NCI-H2081 treated with DMSO at 0.1 percent for 48 hours (cell line): ENCODE results near the gene ARHGAP31.
"Not testable (repeated sequence)": the region's sequence is repeated elsewhere in the genome, so short reads cannot be mapped to it uniquely, and the experiment has no call there.

Experiments
- DNase-seq: peaks from one replicate; lab custom pipeline; 2025; lab: John Stamatoyannopoulos, UW

ARHGAP31 gene, protein sequence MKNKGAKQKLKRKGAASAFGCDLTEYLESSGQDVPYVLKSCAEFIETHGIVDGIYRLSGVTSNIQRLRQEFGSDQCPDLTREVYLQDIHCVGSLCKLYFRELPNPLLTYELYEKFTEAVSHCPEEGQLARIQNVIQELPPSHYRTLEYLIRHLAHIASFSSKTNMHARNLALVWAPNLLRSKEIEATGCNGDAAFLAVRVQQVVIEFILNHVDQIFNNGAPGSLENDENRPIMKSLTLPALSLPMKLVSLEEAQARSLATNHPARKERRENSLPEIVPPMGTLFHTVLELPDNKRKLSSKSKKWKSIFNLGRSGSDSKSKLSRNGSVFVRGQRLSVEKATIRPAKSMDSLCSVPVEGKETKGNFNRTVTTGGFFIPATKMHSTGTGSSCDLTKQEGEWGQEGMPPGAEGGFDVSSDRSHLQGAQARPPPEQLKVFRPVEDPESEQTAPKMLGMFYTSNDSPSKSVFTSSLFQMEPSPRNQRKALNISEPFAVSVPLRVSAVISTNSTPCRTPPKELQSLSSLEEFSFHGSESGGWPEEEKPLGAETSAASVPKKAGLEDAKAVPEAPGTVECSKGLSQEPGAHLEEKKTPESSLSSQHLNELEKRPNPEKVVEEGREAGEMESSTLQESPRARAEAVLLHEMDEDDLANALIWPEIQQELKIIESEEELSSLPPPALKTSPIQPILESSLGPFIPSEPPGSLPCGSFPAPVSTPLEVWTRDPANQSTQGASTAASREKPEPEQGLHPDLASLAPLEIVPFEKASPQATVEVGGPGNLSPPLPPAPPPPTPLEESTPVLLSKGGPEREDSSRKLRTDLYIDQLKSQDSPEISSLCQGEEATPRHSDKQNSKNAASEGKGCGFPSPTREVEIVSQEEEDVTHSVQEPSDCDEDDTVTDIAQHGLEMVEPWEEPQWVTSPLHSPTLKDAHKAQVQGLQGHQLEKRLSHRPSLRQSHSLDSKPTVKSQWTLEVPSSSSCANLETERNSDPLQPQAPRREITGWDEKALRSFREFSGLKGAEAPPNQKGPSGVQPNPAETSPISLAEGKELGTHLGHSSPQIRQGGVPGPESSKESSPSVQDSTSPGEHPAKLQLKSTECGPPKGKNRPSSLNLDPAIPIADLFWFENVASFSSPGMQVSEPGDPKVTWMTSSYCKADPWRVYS (N-terminal part only)

DNA sequence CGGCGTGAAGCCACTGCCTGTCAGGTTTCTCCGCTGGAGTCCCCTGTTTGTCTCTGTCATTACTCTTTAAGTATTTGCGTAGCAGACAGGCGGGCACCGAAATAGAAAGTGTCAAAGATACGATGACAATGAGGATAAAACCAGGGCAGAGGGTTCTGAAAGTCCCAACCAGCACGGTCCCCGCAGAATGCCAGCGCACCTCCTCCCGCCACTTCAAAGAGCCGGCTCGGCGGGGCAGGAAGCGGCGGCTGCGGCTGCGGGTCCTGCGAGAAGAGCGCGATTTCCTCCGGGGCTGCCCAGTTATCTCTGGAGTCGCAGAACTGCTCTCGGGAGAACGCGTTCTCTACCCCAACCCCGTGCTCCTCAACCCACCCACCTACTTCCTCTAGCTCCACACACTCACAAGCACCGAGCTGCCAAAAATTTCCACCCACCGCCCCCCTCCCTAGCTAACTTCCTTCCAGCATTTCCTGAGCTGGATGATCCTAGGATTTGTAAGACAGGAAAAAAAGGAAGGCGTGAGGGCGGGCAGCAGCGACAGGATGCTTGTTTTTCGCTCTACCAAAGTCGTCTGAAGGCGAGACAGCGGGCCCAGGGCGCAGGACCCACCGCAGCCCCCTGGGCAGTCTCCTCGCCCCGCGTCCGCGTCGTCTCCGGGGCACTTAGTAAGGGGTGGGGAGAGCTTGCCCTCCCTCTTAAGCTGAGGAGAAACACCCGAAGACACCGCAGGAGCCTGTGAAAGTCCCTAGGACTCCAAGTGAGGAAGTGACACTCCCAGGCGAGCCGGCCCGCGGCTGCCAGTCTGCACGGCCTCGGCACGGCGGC, at the start of gene ARHGAP31:
Gene ARHGAP31 (plus strand): TSS at position 513 of the 825 bp plus-strand sequence. CDS start 522 bp downstream, outside the sequence.
- no peak for DNase-seq

DNA sequence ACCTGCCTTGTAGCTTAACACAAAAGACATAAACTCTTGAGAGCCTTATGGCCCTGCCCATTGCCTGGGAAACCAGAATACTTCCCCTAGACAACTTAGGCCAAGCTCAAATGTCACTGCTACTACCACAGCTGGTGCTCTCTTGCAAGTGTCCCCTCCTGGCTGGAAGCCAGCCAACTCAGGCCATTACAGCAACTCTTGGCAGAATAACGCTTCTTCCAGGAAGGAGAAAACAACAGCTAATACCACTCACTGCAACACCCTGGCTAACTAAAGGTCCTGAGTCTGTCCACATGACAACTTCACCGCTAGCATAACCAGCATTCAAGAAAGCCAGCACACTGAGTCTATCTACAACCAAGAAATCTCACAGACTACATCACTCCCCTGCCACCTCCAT, 48.4 kb upstream of the ARHGAP31 start:
- DNase-seq = no peak

DNA sequence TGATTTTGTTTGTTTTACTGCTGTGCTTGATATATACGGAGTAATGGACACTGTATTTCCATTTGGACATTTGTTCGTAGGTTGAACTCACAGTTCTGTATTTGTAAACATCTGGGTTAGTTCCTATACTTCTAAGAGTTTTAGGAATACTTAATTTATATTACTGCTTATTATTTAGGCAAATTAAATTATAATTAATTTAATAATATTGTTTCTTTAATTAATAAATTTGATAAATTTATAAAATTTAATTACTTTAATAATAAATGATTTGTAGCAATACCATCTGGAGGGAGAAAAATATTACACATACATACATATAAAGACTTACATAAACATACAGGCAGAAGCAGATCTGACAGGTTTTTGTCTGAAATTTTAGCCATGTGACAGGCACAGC, 39.0 kb upstream of the ARHGAP31 start:
- DNase-seq = no peak

DNA sequence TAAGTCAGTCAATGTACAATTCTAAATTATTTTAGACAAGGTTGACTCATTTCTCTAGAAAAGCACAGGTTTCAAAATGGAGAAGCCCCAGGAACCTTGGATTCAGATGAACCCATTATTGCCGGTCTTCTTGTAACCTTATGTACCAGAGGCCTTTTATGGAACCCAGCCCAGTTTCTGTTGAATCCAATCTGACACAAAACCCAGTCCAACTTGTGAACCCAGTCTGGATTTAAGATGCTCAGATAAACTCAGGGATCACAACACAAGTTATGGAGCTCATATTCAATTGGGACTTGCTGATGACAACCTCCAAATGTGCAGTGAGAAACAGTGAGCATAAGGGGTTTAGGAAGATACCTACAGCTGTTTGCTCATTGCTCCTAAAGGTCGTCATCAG, 37.1 kb upstream of the ARHGAP31 start:
- DNase-seq = no peak

DNA sequence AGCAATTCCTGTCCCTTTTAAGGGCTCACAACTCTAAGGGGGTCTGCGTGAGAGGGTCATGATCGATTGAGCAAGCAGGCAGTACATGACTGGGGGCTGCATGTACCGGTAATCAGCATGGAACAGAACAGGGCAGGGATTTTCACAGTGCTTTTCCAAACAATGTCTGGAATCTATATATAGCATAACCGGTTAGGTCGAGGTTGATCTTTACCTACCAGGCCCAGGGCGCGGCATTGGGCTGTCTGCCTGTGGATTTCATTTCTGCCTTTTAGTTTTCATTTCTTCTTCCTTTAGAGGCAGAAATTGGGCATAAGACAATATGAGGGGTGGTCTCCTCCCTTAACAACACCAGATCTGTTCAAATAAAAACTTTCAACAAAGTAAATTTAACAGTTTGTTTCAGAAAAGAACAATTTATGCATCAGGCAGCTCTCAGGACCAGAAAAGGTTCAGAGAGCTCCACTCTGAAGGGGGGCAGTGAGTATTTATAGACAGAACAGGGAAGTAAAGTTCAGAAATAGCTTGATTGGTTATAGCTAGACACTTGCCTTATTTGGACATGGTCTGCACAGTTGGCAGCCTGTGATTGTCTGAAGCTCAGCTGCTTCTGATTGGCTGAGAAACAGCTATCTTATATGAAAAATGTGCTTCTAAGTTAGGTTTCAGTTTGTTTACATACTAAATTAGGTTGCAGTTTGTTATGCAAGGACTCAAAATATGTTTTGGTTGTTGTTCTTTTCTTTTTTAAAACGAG, 36.4 kb upstream of the ARHGAP31 start:
- DNase-seq = no peak

DNA sequence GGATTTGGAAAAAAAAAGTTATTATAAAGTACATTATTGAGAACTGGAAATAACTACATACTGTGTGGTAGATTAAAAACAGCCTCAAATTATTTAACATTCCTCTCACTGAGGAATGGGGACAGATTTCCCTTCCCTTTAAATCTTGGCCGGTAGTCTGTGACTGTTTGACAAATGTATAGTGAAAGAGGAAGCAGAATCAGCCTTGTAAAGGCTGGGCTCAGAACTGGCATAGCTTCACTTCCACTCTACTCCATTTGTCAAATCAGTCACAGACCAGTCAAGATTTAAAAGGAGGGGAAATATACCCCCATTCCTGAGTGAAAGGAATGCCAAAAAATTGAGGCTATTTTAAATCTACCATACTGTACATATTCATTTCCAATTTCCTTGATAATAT, 35.3 kb upstream of the ARHGAP31 start:
- DNase-seq = no peak

DNA sequence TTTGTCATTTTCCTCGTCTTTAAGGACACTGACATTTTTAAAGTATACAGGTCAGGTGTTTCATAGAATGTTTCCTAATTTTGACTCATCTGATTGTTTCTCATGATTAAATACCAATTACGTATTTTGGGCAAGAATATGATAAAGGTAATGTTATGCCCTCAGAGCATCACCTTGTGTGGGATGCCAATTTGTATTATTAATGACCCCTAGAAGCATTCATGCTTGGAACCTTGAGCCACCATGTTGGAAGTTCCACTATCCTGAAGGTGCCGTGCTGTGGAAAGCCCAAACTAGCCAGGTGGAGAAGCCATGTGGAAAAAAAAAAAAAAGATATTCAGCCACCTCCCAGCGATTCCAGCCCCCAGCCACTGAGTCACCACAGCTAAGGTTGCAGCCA, 34.4 kb upstream of the ARHGAP31 start:
- no peak for DNase-seq

DNA sequence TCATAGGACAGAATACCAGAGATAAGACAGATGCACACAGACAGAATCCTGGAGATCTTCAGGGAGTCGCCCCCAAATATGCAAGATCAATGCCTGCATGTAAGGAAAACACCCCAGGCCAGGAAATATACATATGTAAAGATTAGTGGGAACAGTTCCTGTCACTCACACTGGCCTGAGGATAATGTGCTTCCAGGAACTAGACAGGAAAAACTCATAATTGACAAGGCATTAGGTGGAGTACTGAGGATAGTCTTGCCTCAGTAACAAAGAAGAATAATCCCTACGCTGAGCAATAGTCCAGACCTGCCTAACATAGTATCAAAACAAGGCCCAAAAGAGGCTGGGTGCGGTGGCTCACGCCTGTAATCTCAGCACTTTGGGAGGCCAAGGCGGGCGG, 33.1 kb upstream of the ARHGAP31 start:
- DNase-seq = no peak

DNA sequence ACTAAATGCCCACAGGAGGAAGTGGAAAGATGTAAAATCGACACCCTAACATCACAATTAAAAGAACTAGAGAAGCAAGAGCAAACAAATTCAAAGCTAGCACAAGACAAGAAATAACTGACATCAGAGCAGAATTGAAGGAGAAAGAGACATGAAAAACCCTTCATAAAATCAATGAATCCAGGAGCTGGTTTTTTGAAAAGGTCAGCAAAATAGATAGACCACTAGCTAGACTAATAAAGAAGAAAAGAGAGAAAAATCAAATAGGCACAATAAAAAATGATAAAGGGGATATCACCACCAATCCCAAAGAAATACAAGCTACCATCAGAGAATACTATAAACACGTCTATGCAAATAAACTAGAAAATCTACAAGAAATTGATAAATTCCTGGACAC, 24.0 kb upstream of the ARHGAP31 start:
- not testable (repeated sequence) for DNase-seq

DNA sequence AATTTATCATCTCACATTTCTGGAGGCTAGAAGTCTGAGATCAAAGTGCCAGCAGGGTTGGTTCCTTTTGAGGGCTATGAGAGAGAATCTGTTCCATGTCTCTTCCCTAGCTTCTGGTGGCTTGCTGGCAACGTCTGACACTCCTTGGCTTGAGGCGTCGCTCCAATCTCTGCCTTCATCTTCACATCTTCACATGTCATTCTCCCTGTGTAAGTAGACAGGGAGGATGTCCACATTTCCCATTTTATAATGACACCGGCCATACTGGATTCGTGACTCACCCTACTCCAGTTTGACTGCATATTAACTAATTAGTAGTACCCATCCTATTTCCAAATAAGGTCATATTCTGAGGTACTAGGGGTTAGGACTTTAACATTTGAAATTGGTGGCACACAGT, 17.5 kb upstream of the ARHGAP31 start:
- no peak for DNase-seq

DNA sequence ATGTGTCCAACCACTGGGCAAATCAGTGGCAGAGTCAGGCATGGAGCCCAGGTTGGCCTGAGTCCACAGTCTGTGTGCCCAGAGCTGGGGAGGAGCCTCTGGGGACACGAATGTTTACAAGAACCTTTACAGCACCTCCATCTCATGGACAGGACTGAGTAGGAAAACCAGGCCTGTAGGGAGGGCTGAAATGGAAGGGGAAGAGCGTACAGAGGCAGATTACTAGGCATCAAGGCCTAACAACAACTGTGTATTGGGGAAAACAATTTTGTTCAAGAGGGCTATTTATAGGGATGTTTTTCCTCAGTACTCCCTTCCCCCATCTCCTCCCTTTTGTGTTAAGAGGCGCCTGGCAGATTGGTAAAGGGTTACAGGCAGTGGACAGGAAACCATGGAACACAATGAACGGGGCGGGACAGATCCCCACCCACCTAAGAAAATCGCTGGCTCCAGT, 15.1 kb upstream of the ARHGAP31 start:
- DNase-seq = no peak

DNA sequence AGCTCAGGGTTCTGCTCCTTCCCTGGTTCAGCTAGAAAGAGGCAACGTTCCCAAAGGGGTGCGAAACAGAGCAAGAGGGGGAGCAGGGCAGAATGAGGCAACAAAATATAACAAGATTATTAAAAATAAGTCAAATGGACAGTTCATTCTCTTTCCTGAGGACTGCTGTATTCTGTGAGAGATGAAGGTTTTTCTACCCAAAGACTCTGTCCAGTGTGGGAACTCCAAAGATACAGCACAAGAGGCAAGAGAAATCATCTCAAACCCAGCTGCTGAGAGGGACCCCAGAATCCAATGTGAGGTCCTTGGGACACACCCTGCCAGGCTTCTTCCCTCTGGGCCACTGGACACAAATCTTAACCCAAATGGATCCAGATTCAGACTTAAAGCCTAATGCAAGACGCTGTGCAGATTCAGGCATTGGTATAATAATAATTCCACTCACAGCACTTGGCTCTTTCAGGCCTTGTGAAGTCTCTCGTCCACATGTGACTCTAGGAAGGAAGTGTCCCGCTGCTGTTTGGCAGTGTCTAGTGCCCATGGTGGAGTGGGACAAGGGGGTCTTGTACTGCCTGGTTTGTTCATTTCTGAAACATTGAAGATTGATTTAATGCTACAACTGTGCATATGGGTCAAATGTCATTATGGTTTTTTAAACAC, 14.5 kb upstream of the ARHGAP31 start:
- no peak for DNase-seq

DNA sequence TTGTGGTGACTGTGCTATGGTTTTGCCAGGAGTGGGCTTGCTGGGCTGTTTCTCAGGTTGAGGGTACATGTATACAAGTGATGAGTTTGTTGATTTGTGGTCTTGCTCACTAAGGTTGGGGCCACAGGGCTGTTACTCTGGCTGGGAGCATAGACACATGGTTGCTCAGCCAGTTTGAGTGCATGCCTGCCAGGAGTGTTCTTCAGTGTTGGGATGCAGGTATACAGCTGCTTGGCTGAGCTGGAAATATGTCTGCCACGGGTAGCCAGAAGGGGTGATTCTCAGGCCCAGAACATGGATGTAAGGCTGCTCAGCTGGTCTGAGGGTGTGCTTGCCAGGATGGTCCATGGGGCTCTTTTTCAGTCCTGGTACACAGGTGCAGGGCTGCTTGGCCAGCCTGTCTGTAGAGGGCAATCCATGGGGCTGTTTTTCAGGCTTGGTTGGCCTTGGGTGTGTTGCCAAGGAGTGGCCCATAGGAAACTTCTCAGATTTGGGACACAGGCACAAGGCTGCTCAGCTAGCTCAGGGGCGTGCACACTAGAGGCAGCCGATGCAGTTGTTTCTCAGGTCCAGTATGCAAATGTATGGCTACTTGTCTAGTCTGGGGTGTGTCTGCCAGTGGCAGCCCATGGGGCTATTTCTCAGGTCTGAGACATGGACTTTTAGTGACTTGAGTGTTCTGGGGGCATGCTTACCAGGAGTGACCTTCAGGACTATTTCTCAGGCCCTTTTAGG, 5.3 kb upstream of the ARHGAP31 start:
- no peak for DNase-seq

DNA sequence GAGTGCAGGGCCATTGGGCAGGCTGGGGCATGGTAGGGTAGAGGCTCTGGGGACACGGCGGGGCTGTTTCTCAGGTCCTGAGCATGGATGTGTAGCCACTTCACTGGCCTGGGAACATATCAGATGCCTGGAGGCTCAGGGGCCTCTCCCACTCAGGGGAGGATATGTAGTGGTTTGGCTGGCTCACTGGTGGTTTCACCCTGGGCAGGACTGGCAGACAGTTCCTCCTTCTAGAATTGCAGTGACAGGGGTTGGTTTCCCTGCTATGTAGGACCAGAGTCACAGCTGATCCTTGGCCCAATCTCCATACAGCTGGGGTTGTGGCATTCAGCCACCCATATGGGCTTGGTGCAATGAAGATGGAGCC, 4.8 kb upstream of the ARHGAP31 start:
- no peak for DNase-seq

DNA sequence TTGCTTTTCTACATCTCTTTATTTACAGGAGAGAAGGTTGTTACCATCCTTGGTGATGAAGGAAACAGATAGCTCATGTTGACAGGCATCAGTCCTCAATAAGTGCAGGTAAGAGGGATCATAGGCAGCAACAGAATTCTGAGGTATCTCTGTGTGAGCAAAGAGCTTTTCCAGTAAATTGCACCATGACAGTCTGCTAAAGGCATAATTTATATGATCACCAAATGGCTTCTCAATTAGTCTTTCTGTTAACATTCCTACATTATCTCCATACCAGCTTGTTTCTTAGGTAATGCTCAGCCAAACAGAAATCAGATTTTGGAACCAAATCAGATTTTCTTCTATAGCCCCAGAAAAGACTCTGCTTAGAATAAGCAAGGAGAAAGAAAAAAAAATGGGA, 3.6 kb upstream of the ARHGAP31 start:
- DNase-seq = no peak

DNA sequence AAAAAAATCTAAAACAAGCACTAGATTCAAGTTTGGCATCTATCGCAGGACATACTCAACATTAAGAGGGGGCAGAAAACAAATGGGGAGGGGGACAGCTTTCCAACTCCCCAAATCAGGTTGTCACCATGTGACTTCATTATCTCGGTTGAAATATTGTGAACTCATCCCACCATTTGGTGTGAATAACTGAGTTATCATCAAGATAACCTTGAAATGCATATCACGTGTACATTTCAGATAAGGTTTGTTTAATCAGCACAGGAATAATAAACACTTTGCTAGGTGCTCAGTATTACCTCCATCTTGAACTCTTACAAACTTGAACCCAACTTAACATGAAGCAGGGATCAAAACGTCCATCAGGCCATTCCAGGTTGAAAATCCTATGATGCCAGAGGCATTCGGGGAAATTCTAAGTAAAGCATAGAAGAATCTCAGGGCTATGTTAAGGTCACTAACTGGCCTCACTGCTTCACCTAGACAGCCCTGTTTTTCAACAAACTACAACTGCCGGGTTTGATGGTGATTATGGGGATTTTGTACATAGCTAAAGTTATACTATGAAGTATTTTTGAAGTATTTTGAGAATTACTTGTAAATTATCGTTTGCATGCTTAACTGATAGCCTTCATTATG, 3.0 kb upstream of the ARHGAP31 start:
- DNase-seq = no peak

DNA sequence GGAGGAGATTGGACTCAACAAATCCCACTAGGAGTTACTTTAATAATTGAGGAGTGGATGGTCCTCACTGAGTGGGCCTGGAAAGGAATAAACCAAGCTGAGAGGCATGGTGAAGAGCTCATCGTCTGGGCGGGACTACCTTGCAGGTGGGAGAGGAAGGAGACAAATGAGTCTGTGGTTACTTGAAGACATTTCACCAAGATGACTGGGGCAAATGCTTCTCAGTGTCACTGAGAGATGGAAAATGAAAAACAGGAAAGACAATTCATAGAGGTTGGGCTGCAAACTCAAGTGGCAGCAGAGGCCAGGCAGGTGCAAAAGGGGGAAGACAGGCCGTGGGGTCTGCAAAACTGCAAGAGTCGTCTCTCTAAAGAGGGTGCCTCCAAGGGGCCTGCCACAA, 1.5 kb upstream of the ARHGAP31 start:
- DNase-seq = no peak

DNA sequence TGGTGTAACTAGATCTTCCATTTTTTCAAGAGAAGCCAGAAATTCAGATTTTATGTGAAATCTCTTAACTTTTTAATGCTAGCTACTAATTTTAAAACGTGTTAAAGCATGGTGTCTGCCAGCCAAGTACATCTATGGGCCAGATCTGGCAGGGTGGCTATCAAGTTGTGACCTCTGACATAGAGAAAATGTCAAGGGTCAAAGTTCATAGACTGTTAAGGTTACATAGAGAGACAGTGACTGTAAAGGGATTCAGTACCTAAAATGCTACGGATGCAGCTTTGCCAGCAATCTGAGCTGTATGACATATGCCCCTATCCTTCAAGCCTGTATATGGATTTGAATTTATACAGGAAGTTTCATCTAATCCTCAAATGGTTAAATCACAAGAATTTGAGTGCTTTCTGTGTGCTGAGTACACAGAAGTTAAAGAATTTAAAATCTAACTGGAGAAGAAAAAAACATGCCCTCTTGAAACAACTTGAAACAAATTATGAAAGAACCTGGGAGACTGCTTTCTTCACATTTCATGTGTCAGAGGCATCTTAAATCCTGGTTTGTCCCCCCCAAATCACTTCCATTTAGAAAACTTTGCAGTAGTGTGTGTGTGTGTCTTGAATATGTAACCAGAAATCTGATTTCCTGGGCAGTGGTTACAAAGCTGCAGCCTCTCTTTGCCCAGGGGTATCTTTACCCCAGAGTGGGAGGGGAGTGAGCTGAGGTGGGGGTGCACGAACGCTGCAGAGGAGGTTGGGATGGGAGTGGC, 895 bp upstream of the ARHGAP31 start:
- no peak for DNase-seq
